Measurements from ENCODE around the gene METRN. TPM values are rescaled to one million over a fixed set of nuclear protein-coding genes. Genes with fewer than 3 reads are reported as not detected.

Gene METRN
- total RNA-seq, 1 donor from 2014 or later = 58.5 TPM

- Mint-ChIP-seq H3K4me1 (ENCODE audit: low read depth) (no peaks in the 10 kb centered on the region), H3K36me3 (ENCODE audit: low read depth) (no peaks in the 10 kb centered on the region), H3K9me3 (ENCODE audit: low read depth) (no peaks in the 10 kb centered on the region), H3K27me3 (ENCODE audit: low read depth) (peaks cover 1% of the 10 kb centered on the region), H3K27ac (ENCODE audit: unreplicated experiment) (no peak overlapping the region), H3K4me3 (ENCODE audit: unreplicated experiment) (no peak overlapping the region)
- DNase-seq (ENCODE audit: low spot score) = no peak
- TF ChIP-seq, protein P1, sequence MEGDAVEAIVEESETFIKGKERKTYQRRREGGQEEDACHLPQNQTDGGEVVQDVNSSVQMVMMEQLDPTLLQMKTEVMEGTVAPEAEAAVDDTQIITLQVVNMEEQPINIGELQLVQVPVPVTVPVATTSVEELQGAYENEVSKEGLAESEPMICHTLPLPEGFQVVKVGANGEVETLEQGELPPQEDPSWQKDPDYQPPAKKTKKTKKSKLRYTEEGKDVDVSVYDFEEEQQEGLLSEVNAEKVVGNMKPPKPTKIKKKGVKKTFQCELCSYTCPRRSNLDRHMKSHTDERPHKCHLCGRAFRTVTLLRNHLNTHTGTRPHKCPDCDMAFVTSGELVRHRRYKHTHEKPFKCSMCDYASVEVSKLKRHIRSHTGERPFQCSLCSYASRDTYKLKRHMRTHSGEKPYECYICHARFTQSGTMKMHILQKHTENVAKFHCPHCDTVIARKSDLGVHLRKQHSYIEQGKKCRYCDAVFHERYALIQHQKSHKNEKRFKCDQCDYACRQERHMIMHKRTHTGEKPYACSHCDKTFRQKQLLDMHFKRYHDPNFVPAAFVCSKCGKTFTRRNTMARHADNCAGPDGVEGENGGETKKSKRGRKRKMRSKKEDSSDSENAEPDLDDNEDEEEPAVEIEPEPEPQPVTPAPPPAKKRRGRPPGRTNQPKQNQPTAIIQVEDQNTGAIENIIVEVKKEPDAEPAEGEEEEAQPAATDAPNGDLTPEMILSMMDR (IDR thresholded peaks at IDR 0.05) = no peak
These were observed 53.5 kb downstream of the METRN start for GRCh38 chr16:768428-768827.

Other genes with a start within 250 kb of the METRN start
- 28.8 to 32.0 TPM (median 29.7 TPM) in 3 replicates for gene CAPN15, start 187.4 kb upstream of the METRN start, total RNA-seq
- not detected in 3 replicates for gene PRR35, start 154.7 kb upstream of the METRN start, total RNA-seq
- gene NHLRC4, start 148.1 kb upstream of the METRN start, total RNA-seq = not detected in 3 replicates
- 34.1 to 57.1 TPM (median 37.3 TPM) in 3 replicates for gene PIGQ, start 145.2 kb upstream of the METRN start, total RNA-seq
- gene RAB40C, start 125.1 kb upstream of the METRN start, total RNA-seq = 15.2 to 19.6 TPM (median 19.6 TPM) in 3 replicates
- gene WFIKKN1, start 84.1 kb upstream of the METRN start, total RNA-seq = 0.36 to 0.56 TPM (median 0.47 TPM) in 3 replicates
- 58.9 to 68.5 TPM (median 68.1 TPM) in 3 replicates for gene METTL26, start 78.8 kb upstream of the METRN start, total RNA-seq
- gene MCRIP2, start 73.3 kb upstream of the METRN start, total RNA-seq = 10.4 to 16.9 TPM (median 15.3 TPM) in 3 replicates
- gene WDR90, start 65.8 kb upstream of the METRN start, total RNA-seq = 17.0 to 36.6 TPM (median 19.2 TPM) in 3 replicates
- 101 to 109 TPM (median 106 TPM) in 3 replicates for gene RHOT2, start 47.0 kb upstream of the METRN start, total RNA-seq
- 1.9 to 3.5 TPM (median 3.0 TPM) in 3 replicates for gene RHBDL1, start 39.4 kb upstream of the METRN start, total RNA-seq
- 89.7 to 139 TPM (median 96.1 TPM) in 3 replicates for gene STUB1, start 34.7 kb upstream of the METRN start, total RNA-seq
- gene JMJD8, start 30.8 kb upstream of the METRN start, total RNA-seq = 38.8 to 56.5 TPM (median 39.2 TPM) in 3 replicates
- gene WDR24, start 24.7 kb upstream of the METRN start, total RNA-seq = 12.6 to 17.7 TPM (median 13.7 TPM) in 3 replicates
- 0.53 to 0.87 TPM (median 0.82 TPM) in 3 replicates for gene FBXL16, start 9.3 kb upstream of the METRN start, total RNA-seq
- gene ANTKMT, start 6.0 kb downstream of the METRN start, total RNA-seq = 31.6 to 42.4 TPM (median 38.2 TPM) in 3 replicates
- 1.8 to 3.9 TPM (median 2.5 TPM) in 3 replicates for gene CCDC78, start 11.3 kb downstream of the METRN start, total RNA-seq
- gene HAGHL, start 12.0 kb downstream of the METRN start, total RNA-seq = 7.9 to 20.6 TPM (median 15.0 TPM) in 3 replicates
- gene CIAO3, start 25.9 kb downstream of the METRN start, total RNA-seq = 20.5 to 26.6 TPM (median 22.1 TPM) in 3 replicates
- gene MSLN, start 45.6 kb downstream of the METRN start, total RNA-seq = 0.41 TPM in 1 of 3 replicates, not detected in the others
- 17.6 to 21.6 TPM (median 19.6 TPM) in 3 replicates for gene RPUSD1, start 73.3 kb downstream of the METRN start, total RNA-seq
- 12.8 to 35.9 TPM (median 13.3 TPM) in 3 replicates for gene CHTF18, start 73.5 kb downstream of the METRN start, total RNA-seq
- gene GNG13, start 85.6 kb downstream of the METRN start, total RNA-seq = not detected in 3 replicates